DND-41 (cell line): ENCODE results near the gene ERVFRD-1.

Source experiments
- CTCF ChIP-seq: IDR thresholded peaks from 2 replicates; pipeline ENCODE4 v1.5.1; 2012; ENCODE audit warnings: borderline replicate concordance, low read length, moderate library complexity, mild to moderate bottlenecking; ENCODE audit not compliant: poor library complexity, severe bottlenecking; ENCODE audit errors: extremely low read depth
- EZH2 ChIP-seq: IDR thresholded peaks from 3 replicates; pipeline ENCODE4 v1.6.1; 2012; ENCODE audit warnings: borderline replicate concordance, low read depth, mild to moderate bottlenecking, moderate library complexity, low read length, inconsistent platforms; ENCODE audit not compliant: severe bottlenecking

GRCh38 chr6:11108726-11109125, 2.8 kb downstream of the ERVFRD-1 start:
- TF ChIP-seq CTCF (no peak), EZH2 (no peak)
